ENCODE measurements around the gene TMPRSS11B. TPM values are rescaled to one million over a fixed set of nuclear protein-coding genes. Genes with fewer than 3 reads are reported as not detected.
"Not testable (repeated sequence)": the region's sequence is repeated elsewhere in the genome, so short reads cannot be mapped to it uniquely, and the experiment has no call there.

Gene TMPRSS11B
- total RNA-seq, 2 donors from 2014 or later, result not detected

GRCh38 chr4:68264875-68265565, 19.5 kb upstream of the TMPRSS11B start:
- Mint-ChIP-seq H3K27ac (no peak overlapping the region), H3K4me3 (no peak overlapping the region), H3K27me3 (no peaks in the 10 kb centered on the region), H3K4me1 (peaks cover 5% of the 10 kb centered on the region), H3K36me3 (ENCODE audit: low read depth) (no peaks in the 10 kb centered on the region)
- DNase-seq (no peak), ATAC-seq (no peak)
- H3K9me3 ChIP-seq (ENCODE audit: control insufficient read depth, low read length, poor library complexity, severe bottlenecking), result no peaks in the 10 kb centered on the region

GRCh38 chr4:68259191-68259590, 13.7 kb upstream of the TMPRSS11B start:
- Mint-ChIP-seq H3K4me3 (no peak overlapping the region), H3K27ac (no peak overlapping the region), H3K4me1 (peaks cover 2% of the 10 kb centered on the region), H3K36me3 (ENCODE audit: low read depth) (no peaks in the 10 kb centered on the region), H3K27me3 (peaks cover 1% of the 10 kb centered on the region)
- ATAC-seq, result no peak
- DNase-seq, result no peak
- H3K9me3 ChIP-seq (ENCODE audit: control insufficient read depth, low read length, poor library complexity, severe bottlenecking), result no peaks in the 10 kb centered on the region

- no peak for DNase-seq
Measured at GRCh38 chr4:68257719-68258118, 12.2 kb upstream of the TMPRSS11B start.

DNA sequence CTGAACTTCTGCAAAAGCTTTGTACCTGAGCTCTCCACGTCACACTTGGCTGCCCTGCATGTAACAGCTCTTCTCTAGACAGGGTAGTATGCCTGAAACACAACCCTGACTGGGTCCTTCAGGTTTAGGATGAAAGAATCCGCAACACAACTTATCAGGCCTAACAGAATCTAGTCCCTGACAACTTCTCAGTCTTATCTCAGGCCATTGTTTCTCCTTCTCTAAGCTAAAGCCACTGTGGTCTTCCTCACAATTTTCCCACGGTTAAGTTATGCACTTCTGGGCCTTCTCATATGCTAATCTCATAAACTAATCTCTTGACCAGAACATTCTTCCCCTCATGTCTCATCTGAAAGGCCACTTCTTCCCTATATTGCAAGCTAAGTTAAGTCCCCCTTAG, 10.8 kb upstream of the TMPRSS11B start:
- Mint-ChIP-seq H3K4me3 (no peak overlapping the region), H3K27ac (no peak overlapping the region), H3K36me3 (ENCODE audit: low read depth) (no peaks in the 10 kb centered on the region), H3K27me3 (peaks cover 14% of the 10 kb centered on the region), H3K4me1 (peaks cover 2% of the 10 kb centered on the region)
- no peak for DNase-seq
- no peak for ATAC-seq
- H3K9me3 ChIP-seq (ENCODE audit: control insufficient read depth, low read length, poor library complexity, severe bottlenecking), result no peaks in the 10 kb centered on the region

More at GRCh38 chr4:68257719-68258118, 12.2 kb upstream of the TMPRSS11B start:
- ATAC-seq, result no peak
- no peak overlapping the region for H3K27ac Mint-ChIP-seq
- no peaks in the 10 kb centered on the region for H3K36me3 Mint-ChIP-seq (ENCODE audit: low read depth)
- H3K4me3 Mint-ChIP-seq, result no peak overlapping the region
- peaks cover 2% of the 10 kb centered on the region for H3K4me1 Mint-ChIP-seq
- H3K9me3 ChIP-seq (ENCODE audit: control insufficient read depth, low read length, poor library complexity, severe bottlenecking), result no peaks in the 10 kb centered on the region
- H3K27me3 Mint-ChIP-seq, result peaks cover 14% of the 10 kb centered on the region

DNA sequence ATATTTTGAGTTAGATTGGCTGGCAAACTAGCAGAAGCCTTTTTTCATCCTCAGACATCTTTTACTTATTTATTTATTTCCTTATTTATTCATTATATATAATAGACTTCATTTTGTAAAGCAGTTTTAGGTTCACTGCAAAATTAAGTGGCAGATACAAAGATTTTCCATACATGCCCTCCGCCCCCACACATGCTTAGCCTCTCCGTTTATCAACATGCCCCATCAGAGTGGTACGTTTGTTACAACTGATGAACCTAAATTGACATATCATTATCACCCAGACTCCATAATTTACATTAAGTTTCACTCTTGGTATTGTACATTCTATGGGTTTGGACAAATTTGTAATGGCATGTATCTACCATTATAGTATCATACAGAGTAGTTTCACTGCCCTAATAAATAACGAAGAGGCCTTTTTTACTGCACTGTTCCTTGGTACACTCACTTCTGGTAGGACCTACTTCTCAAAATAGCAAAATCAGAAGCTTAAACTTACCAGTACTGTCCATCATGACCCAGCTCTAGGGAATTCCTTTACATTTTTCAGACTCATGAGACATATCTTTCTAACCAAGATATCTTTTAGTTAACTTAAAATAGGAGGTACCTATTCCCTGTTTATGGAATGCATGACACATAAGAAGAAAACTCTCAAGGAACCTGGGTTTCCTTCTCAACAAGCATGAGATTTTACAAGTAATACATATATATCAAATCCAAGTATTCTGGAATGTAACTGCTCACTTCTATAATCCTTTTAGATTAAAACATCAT, 4.8 kb upstream of the TMPRSS11B start:
- ATAC-seq (no peak), DNase-seq (no peak)
- no peaks in the 10 kb centered on the region for H3K36me3 Mint-ChIP-seq (ENCODE audit: low read depth)
- H3K4me1 Mint-ChIP-seq, result peaks cover 2% of the 10 kb centered on the region
- H3K4me3 Mint-ChIP-seq, result no peak overlapping the region
- H3K27me3 Mint-ChIP-seq, result peaks cover 23% of the 10 kb centered on the region
- H3K27ac Mint-ChIP-seq, result no peak overlapping the region
- H3K9me3 ChIP-seq (ENCODE audit: control insufficient read depth, low read length, poor library complexity, severe bottlenecking), result no peaks in the 10 kb centered on the region

DNA sequence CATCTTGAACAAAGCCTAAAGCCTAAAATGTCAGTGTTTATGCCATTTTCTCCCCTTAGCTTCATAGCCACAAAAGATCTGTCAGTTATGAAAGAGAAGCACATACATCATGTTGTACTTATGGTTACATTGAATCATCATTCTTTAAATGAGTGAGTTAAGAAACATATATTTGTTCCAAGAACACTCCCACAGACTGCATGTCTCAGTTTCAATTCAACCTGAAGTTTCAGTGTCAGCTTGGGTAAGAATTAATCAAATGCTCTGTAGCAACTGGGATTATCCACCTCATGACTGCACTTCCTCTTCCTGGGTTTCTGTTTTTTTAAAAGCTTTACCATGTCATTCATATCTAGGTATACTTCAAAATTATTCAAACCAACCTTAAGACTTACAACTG, 3.9 kb upstream of the TMPRSS11B start:
- H3K27me3 Mint-ChIP-seq, result peaks cover 23% of the 10 kb centered on the region
- H3K27ac Mint-ChIP-seq, result no peak overlapping the region
- H3K4me1 Mint-ChIP-seq, result peaks cover 2% of the 10 kb centered on the region
- no peak overlapping the region for H3K4me3 Mint-ChIP-seq
- no peaks in the 10 kb centered on the region for H3K9me3 ChIP-seq (ENCODE audit: control insufficient read depth, low read length, poor library complexity, severe bottlenecking)
- no peaks in the 10 kb centered on the region for H3K36me3 Mint-ChIP-seq (ENCODE audit: low read depth)
- ATAC-seq (no peak), DNase-seq (no peak)

- Mint-ChIP-seq H3K36me3 (ENCODE audit: low read depth) (no peaks in the 10 kb centered on the region), H3K4me3 (no peak overlapping the region), H3K27ac (no peak overlapping the region), H3K27me3 (peaks cover 34% of the 10 kb centered on the region), H3K4me1 (peaks cover 3% of the 10 kb centered on the region)
- DNase-seq (no peak), ATAC-seq (no peak)
- no peaks in the 10 kb centered on the region for H3K9me3 ChIP-seq (ENCODE audit: control insufficient read depth, low read length, poor library complexity, severe bottlenecking)
Measured at GRCh38 chr4:68240620-68241019, 4.9 kb downstream of the TMPRSS11B start.

DNA sequence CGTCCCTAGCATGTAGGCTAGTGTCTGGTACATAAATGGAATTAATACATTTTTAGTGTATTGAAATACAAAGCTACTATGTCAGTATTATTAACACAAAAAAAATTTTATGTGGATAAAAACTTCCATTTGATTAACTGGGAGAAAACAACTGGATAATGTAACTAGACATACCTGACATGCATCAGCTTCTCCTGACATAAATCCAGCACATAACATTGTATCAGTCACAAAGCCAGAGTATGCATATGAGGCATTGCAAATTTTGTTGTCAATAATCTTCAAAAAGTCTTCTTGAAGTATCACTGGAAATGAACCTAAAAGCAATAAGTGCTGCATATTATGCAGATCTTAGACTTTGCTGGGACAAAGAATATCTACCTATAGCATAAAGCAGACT, 16.9 kb downstream of the TMPRSS11B start:
- DNase-seq (no peak), ATAC-seq (no peak)
- Mint-ChIP-seq H3K36me3 (ENCODE audit: low read depth) (no peaks in the 10 kb centered on the region), H3K4me3 (no peak overlapping the region), H3K27ac (no peak overlapping the region), H3K4me1 (no peaks in the 10 kb centered on the region), H3K27me3 (peaks cover 6% of the 10 kb centered on the region)
- no peaks in the 10 kb centered on the region for H3K9me3 ChIP-seq (ENCODE audit: control insufficient read depth, low read length, poor library complexity, severe bottlenecking)

GRCh38 chr4:68218044-68218443, 27.4 kb downstream of the TMPRSS11B start:
- no peak for DNase-seq
- H3K4me1 Mint-ChIP-seq, result no peaks in the 10 kb centered on the region
- H3K9me3 ChIP-seq (ENCODE audit: control insufficient read depth, low read length, poor library complexity, severe bottlenecking), result no peaks in the 10 kb centered on the region
- no peaks in the 10 kb centered on the region for H3K36me3 Mint-ChIP-seq (ENCODE audit: low read depth)
- H3K27me3 Mint-ChIP-seq, result peaks cover 28% of the 10 kb centered on the region
- H3K27ac Mint-ChIP-seq, result no peak overlapping the region
- no peak overlapping the region for H3K4me3 Mint-ChIP-seq
- ATAC-seq, result no peak

DNA sequence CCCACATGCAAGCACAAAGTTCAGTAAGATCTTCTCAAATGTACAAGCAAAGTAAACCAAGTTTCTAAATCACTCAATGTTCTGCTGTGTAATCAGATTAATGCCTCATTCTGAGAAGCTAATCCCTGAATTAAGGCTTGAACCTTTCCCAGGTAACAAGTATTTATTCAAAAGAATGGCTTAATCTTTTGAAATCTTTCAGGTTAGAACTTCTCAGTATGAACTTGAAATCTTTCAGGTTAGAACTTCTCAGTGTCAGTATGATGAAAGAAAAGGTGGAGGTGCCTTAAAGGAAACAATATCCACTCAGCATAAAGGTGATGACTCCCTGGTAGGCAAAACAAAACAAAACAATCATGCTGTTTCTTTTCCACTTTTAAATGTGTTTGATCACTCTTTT, 29.0 kb downstream of the TMPRSS11B start:
- ATAC-seq, result no peak
- no peak overlapping the region for H3K4me3 Mint-ChIP-seq
- no peak for DNase-seq
- H3K36me3 Mint-ChIP-seq (ENCODE audit: low read depth), result no peaks in the 10 kb centered on the region
- H3K27ac Mint-ChIP-seq, result no peak overlapping the region
- no peaks in the 10 kb centered on the region for H3K4me1 Mint-ChIP-seq
- no peaks in the 10 kb centered on the region for H3K9me3 ChIP-seq (ENCODE audit: control insufficient read depth, low read length, poor library complexity, severe bottlenecking)
- H3K27me3 Mint-ChIP-seq, result peaks cover 29% of the 10 kb centered on the region

GRCh38 chr4:68209003-68209402, 36.5 kb downstream of the TMPRSS11B start:
- no peak for DNase-seq
- no peaks in the 10 kb centered on the region for H3K9me3 ChIP-seq (ENCODE audit: control insufficient read depth, low read length, poor library complexity, severe bottlenecking)
- Mint-ChIP-seq H3K27ac (no peak overlapping the region), H3K27me3 (peaks cover 6% of the 10 kb centered on the region), H3K36me3 (ENCODE audit: low read depth) (no peaks in the 10 kb centered on the region), H3K4me3 (no peak overlapping the region), H3K4me1 (no peaks in the 10 kb centered on the region)
- no peak for ATAC-seq

- not testable (repeated sequence) for DNase-seq; H3K4me3 Mint-ChIP-seq; ATAC-seq; H3K27ac Mint-ChIP-seq; H3K4me1 Mint-ChIP-seq; H3K36me3 Mint-ChIP-seq (ENCODE audit: low read depth); H3K9me3 ChIP-seq (ENCODE audit: control insufficient read depth, low read length, poor library complexity, severe bottlenecking)
- H3K27me3 Mint-ChIP-seq, result peaks cover 15% of the 10 kb centered on the region
Measured at GRCh38 chr4:68194305-68194704, 51.2 kb downstream of the TMPRSS11B start.

DNA sequence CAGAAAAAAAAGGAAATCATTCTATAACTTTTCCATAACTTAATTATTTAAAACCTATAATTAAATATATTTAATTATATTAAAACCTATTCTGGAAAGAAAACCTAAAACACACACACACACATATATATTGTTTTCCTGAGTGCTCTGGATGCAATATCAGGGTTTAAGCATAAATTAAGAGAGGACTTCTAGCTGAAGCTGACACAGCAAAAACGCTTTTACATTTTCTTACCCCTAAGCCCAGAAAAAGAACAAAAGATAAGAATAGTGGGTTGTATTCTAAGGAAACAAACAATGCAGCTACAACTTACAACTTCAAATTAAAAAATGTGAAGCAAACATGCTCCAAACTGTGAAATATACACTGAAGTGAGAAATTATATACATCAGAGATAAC, 52.3 kb downstream of the TMPRSS11B start:
- Mint-ChIP-seq H3K36me3 (ENCODE audit: low read depth) (no peaks in the 10 kb centered on the region), H3K4me1 (no peaks in the 10 kb centered on the region), H3K27ac (no peak overlapping the region), H3K4me3 (no peak overlapping the region), H3K27me3 (peaks cover 22% of the 10 kb centered on the region)
- DNase-seq (no peak), ATAC-seq (no peak)
- H3K9me3 ChIP-seq (ENCODE audit: control insufficient read depth, low read length, poor library complexity, severe bottlenecking), result no peaks in the 10 kb centered on the region

DNA sequence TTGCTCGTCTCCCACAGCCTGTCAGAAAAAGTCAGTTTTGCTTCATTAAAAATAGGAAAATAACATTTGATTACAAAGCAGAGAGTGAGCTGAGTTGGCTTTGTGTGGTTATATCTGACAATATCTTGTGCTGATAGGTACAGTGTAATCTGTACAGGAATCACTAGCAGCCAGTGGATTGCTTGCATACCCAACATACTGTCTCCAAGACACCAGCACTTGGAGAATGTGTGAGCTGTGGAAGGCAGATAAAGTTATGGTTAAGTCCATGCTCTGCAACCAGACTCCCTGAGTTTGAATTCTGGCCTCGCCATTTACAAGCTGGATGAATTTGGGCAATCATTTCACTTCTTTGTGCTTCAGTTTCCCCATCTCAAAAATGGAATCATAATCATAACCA, 58.3 kb downstream of the TMPRSS11B start:
- no peak overlapping the region for H3K4me3 Mint-ChIP-seq

More for the DNA sequence above, 58.3 kb downstream of the TMPRSS11B start:
- no peaks in the 10 kb centered on the region for H3K4me1 Mint-ChIP-seq
- H3K36me3 Mint-ChIP-seq (ENCODE audit: low read depth), result no peaks in the 10 kb centered on the region
- H3K9me3 ChIP-seq (ENCODE audit: control insufficient read depth, low read length, poor library complexity, severe bottlenecking), result no peaks in the 10 kb centered on the region
- peaks cover 38% of the 10 kb centered on the region for H3K27me3 Mint-ChIP-seq
- H3K27ac Mint-ChIP-seq, result no peak overlapping the region
- ATAC-seq (no peak), DNase-seq (no peak)
